GM13976 (cell line): ENCODE results near the gene ARGFX.
"Not testable (repeated sequence)": the region's sequence is repeated elsewhere in the genome, so short reads cannot be mapped to it uniquely, and the experiment has no call there.

Experiments
- DNase-seq: peaks from one replicate; pipeline ENCODE4 v3.0.0; 2012; ENCODE audit warnings: low spot score
- in situ Hi-C: fragments of 300-500 bp; cut with MboI; formaldehyde crosslinking; loops from one replicate; pipeline ENCODE4 v1.12.0; 2022; ENCODE audit warnings: low sequenced_read_pairs, mixed read lengths, inconsistent platforms; ENCODE audit not compliant: unreplicated experiment
- TF ChIP-seq, protein P1 (sequence below): IDR thresholded peaks from 2 replicates; pipeline ENCODE4 v1.5.1; 2012; ENCODE audit warnings: borderline replicate concordance, mild to moderate bottlenecking; ENCODE audit not compliant: insufficient read depth; ENCODE audit errors: extremely low read depth, missing control alignments, control extremely low read depth

ARGFX gene

DNA sequence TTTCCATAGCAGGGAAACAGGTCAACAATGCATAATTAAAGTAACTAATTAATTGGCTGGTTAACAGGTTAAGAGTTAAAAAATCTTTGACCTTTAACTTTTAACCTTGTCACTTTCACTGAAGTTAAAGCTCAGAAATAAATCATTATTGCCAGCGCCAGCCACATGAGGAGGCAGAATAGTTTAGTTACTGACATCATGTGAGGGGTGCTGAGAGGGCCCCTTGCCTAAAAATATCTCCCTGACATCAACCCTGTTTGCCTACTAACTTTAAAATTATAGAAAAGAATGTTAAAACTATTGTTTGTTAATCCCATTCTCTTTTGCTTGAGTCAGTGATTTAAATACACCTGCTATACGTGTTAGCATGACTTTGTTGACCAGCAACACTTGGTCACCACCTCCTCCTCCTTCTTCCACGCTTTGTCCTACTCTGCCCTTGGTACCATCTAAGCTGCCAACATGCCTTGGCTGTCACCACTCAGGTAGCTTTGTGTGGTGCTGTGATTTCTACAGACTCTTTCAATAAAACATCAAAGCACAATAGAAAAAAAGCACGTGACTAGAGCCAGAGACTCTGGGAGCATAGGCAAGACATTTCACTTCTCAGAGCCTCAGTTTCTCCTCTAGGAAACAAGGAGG, 28.1 kb downstream of the ARGFX start:
- DNase-seq = no peak
- in situ Hi-C loops = no loop called here
- TF ChIP-seq, protein P1, sequence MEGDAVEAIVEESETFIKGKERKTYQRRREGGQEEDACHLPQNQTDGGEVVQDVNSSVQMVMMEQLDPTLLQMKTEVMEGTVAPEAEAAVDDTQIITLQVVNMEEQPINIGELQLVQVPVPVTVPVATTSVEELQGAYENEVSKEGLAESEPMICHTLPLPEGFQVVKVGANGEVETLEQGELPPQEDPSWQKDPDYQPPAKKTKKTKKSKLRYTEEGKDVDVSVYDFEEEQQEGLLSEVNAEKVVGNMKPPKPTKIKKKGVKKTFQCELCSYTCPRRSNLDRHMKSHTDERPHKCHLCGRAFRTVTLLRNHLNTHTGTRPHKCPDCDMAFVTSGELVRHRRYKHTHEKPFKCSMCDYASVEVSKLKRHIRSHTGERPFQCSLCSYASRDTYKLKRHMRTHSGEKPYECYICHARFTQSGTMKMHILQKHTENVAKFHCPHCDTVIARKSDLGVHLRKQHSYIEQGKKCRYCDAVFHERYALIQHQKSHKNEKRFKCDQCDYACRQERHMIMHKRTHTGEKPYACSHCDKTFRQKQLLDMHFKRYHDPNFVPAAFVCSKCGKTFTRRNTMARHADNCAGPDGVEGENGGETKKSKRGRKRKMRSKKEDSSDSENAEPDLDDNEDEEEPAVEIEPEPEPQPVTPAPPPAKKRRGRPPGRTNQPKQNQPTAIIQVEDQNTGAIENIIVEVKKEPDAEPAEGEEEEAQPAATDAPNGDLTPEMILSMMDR = no peak

DNA sequence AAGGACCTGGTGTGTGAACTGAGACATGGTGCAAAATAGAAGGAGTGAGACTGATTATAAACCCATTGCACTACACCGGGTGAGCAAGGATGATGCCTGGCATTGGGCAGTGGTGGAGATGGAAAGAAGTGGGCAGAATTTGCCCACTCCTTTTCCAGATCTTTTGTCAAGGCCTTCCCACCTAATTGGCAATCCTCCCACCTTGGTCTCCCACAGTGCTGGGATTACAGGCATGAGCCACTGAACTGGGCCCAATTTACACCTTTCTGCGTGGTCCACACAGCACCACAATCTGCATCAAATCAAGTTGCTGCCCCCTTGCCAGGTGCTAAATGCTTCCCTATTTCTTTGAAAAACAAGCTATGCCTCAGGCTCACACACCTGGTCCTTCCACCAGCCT, 30.8 kb downstream of the ARGFX start:
- TF ChIP-seq, protein P1 = no peak
- in situ Hi-C loops = no loop called here
- DNase-seq = no peak

GRCh38 chr3:121599900-121600299, 32.2 kb downstream of the ARGFX start:
- in situ Hi-C loops, DNase-seq: not testable (repeated sequence)

DNA sequence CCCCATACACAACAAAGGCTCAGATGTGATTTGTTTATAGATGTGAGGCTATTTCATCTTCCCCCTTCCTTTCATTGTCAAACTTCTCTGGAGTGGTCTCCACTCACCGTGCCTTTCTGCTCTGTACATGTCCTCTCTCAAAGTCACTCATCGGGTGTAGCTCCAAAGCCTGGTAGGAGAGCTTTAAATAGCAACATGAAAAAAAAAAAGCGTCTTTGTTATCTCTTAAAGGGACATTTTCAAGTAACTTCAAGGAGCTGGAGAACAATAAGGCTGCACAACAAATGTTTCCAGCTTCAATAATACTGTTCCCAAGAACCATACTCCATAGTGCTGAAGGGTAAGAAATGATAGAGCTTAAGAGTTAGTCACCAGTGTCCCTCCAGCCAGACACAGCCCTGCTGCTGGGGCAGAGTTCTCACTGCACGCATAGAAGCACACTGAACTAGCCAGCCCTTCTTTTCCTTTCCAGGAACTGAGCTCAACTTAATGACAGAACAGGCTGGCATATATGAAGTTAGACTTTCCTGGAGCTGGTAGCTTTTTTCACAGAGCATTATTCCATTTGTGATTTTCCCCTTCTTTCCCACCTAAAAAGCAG, 33.6 kb downstream of the ARGFX start:
- TF ChIP-seq, protein P1 = no peak
- DNase-seq = no peak
- in situ Hi-C loops = no loop called here

GRCh38 chr3:121604759-121605158, 37.0 kb downstream of the ARGFX start:
- TF ChIP-seq, protein P1 = no peak
- in situ Hi-C loops = no loop called here
- DNase-seq = no peak

DNA sequence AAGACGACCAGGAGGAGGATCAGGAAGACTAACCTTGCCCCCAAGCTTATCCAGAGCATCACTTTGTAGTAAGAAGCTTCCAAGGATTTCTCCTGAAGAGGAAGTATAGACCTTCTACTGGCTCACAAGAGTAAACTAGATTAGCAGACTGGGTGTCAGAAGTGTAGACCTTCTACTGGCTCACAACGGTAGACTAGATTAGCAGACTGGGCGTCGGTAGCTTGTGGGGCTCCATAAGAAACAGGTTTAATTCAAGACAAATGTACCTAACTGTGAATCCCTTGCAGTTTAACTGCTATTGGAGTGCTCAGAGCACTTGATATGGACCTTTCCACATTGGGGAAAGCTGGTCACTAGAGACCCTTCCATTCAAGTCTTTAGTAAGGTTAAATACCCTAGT, 38.4 kb downstream of the ARGFX start:
- in situ Hi-C loops = no loop called here
- TF ChIP-seq, protein P1 = no peak
- no peak for DNase-seq
